Left cardiac atrium (tissue), 4 donors: ENCODE results near the gene BAIAP2. TPM values are rescaled to one million over a fixed set of nuclear protein-coding genes. Genes with fewer than 3 reads are reported as not detected.
A peak's percentile ranks its signal among the peaks of the same experiment; 100 is the strongest.

ENCODE experiments used
- ATAC-seq, 2 donors: fragments of 200-7000 bp; cut with Tn5 transposase; one replicate each; pipeline ENCODE4 v1.9.1; 2020; ENCODE audit warnings: mild to moderate bottlenecking in 2 of 2, moderate library complexity in 2 of 2
- DNase-seq: peaks from one replicate; pipeline ENCODE4 v3.0.0-alpha.2; 2020
- intact Hi-C, 2 donors: fragments of 100-400 bp; cut with DNase I; formaldehyde crosslinking; loops; one replicate each; pipeline versions ENCODE4 v1.14.1 to v1.15.1; 2022 to 2023
- long read RNA-seq: library from polyadenylated mRNA; unstranded; transcript quantifications from one replicate; pipeline ENCODE4 v2.0.0, GENCODE V29; 2021
- total RNA-seq, 2 donors: library from RNA; stranded (reverse); fragmentation: NEBNext Ultra II Directional; extraction: Animal tissue kit (Norgen Biotek cat#: 25700); gene quantifications; one replicate each; pipeline ENCODE4 v1.2.1, GENCODE V29; 2021
- donor health status: DM: no; HTN: yes; CAD: no.
- donor health status: DM: no; HTN: yes; CAD: no; lungs with severe emphysema.
- donor health status: DM: yes; HTN: yes; CAD: no.
- donor health status: Dilated cardiomyopathy.

BAIAP2 gene
- total RNA-seq = 10 to 100 TPM; 32.8 to 38.0 TPM
- long read RNA-seq, partial matches to known transcripts = 6 of 14 reads
- long read RNA-seq, other reads (novel, unspliced or antisense) = 6 of 14 reads

DNA sequence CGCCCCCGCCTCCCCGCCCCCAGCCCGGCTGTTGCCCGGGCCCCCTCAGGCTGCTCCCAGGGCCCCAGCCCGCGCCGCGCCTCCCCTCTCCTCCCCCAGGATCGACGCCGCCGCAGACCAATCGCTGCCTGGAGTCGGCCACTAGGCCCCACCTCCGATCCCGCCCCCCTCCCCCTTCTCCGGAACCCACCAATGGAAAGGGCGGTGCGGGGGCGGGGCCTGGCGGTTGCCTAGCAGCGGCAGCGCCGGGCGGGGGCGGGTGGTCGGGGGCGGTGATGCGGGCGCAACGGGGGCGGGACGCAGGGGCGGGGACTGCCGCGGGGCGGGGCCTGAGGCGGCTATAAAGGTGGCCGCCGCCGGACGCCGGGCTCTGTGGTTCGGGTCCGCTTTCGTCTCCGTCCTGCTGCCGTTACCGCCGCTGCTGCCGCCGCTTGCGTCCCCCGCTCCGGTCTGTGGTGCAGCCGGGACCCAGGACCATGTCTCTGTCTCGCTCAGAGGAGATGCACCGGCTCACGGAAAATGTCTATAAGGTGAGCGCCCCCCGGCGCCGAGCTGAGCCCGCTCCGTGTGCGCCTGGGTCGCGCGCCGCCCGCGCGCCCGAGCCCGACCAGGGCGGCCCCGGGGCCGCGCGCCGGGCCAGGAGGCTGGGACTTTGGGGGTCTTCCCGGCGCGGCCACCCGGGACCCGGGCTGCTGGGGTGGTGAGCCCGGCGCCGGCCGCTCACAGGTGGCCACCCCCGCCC lies at the start of gene BAIAP2:
Gene BAIAP2 (plus strand): TSS at position 373 of the 742 bp plus-strand sequence. CDS start 104 bp downstream, at position 477.
- peak; percentile 76 to 83 for ATAC-seq
- peak; percentile 98 for DNase-seq
- intact Hi-C loops = loop anchor here in 1 of 2 donors (5.0 kb wide), 1 partner anchor 47 kb away; no protein-coding TSS in a partner anchor

DNA sequence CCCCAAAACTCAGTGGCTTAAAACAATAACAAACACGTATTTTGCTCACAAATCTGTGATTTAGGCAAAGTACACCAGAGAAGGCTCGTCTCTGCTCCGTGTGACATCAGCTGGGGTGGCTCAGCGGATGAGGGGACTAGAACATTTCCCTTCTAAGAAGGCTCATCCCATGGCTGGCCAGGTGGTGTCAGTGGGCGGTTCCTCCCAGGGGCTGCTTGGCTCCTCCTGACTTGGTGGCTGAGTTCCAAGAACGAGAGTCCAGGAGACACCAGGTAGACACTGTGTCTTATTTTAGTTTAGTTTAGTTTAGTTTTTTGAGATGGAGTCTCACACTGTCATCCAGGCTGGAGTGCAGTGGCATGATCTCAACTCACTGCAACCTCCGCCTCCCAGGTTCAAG lies 48.9 kb upstream of the BAIAP2 start:
- ATAC-seq (no peak), DNase-seq (no peak)
- intact Hi-C loops = loop anchor here in 1 of 2 donors (5.0 kb wide), 1 partner anchor 116 kb away; no protein-coding TSS in a partner anchor

DNA sequence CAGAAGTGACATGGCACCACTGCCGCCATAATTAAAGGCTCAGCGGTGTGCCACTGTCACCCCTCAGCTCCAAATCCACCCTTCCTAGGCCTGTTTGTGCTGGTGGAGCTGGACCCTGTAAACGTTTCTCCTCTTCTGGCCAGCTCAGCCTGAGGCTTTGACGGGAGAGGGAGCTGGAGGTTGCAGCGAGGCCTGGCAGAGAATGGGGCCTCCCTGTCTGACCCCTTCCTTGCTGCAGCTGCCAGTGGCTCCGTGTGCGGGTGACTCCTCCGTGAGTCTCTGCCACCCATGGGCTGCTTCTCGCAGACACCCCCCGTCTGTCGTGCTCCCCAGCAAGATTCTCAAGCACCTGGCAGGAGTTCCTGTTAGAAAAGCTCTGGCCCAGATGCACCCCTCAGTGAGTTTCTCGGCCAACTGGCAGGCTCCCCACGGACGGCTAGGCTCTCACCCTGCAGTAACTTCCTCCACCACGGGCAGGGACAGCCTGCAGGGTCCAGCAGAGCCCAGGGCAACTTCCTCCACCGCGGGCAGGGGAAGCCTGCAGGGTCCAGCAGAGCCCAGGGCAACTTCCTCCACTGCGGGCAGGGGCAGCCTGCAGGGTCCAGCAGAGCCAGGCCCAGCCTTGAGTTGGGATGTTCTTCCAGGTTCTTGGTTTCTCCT lies 48.0 kb upstream of the BAIAP2 start:
- intact Hi-C loops = loop anchor here in 1 of 2 donors (5.0 kb wide), 1 partner anchor 115 kb away; no protein-coding TSS in a partner anchor
- DNase-seq = no peak
- peak; percentile 16 to 37 for ATAC-seq

DNA sequence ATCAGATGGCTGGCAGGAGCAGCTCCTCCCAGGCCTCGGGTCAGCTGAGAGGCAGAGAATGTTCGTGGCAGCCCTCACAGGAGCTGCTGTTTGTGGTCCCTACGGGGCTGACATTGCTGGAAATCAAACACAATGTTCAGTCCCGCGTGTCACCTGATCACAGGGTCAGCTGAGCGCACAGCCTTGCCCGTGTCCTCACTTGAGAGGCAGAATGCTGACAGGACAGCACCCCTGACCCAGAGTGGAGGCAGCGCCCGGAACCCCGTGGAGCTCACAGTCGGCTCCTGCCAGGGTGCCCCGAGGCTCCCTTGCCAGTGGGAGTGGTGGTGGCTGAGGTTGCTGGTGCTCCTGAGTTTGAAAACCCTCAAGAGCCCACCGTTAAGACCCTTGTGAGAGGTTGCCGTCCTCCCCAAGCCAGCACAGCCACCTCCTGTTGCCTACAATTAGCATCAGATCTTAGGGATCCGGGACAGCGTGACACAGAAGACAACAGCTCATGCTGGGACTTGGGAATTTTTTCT lies 47.0 kb upstream of the BAIAP2 start:
- DNase-seq (no peak), ATAC-seq (peak in 1 of 2 donors; percentile 6)
- intact Hi-C loops = loop anchor here (2.0 to 5.0 kb wide), 2 partner anchors 113 to 114 kb away; no protein-coding TSS in a partner anchor

DNA sequence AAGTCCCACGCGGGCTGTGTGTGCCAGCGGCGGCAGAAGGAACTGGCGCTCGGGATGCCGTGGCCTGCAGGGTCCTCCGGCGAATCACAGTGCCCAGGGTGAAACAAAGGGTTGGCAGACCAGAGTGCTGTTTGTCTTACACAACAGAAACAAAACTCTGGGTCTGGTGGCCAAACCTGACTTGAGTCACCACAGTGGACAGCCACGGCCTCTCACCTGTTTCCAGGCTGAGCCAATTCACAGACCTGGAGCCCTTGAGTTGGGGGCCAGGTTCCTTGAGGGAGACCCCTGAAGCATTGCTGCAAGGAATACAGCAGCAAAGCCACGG lies 45.4 kb upstream of the BAIAP2 start:
- ATAC-seq (no peak), DNase-seq (no peak)
- intact Hi-C loops = loop anchor here (2.0 to 5.0 kb wide), 2 partner anchors 111 to 113 kb away; no protein-coding TSS in a partner anchor

DNA sequence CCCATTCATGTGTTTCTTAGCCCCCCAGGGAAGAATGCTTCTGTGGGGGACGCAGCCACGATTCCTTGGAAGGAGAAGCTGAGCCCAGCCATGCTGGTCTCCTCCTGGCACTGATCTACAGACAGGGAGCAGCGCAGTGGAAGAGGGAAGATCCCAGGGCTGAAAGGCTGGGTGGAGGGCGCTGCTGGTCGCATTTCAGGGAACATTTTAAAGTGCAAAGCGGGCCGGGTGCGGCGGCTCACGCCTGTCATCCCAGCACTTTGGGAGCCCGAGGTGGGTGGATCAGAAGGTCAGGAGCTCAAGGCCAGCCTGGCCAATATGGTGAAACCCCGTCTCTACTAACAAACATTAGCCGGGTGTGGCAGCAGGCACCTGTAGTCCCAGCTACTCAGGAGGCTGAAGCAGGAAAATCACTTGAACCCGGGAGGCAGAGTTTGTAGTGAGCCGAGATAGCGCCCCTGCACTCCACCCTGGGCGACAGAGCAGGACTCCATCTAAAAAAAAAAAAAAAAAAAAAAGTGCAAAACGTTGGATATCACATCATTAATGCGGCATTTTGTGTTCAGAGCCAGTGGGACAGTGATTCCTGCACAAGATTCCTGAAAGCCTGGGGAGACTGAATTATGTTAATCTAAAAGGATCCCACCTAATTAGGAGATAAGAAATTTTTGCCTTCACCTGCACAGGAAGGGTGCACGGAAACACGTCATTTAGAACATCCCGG lies 43.9 kb upstream of the BAIAP2 start:
- DNase-seq (no peak), ATAC-seq (no peak)
- intact Hi-C loops = no loop called here

- intact Hi-C loops = no loop called here
Measured at GRCh38 chr17:80991645-80992076, 43.3 kb upstream of the BAIAP2 start, which contains the start of gene CHMP6. CHMP6 (plus strand) TSS chr17:80991841; CDS start chr17:80991919, 78 bp downstream.

DNA sequence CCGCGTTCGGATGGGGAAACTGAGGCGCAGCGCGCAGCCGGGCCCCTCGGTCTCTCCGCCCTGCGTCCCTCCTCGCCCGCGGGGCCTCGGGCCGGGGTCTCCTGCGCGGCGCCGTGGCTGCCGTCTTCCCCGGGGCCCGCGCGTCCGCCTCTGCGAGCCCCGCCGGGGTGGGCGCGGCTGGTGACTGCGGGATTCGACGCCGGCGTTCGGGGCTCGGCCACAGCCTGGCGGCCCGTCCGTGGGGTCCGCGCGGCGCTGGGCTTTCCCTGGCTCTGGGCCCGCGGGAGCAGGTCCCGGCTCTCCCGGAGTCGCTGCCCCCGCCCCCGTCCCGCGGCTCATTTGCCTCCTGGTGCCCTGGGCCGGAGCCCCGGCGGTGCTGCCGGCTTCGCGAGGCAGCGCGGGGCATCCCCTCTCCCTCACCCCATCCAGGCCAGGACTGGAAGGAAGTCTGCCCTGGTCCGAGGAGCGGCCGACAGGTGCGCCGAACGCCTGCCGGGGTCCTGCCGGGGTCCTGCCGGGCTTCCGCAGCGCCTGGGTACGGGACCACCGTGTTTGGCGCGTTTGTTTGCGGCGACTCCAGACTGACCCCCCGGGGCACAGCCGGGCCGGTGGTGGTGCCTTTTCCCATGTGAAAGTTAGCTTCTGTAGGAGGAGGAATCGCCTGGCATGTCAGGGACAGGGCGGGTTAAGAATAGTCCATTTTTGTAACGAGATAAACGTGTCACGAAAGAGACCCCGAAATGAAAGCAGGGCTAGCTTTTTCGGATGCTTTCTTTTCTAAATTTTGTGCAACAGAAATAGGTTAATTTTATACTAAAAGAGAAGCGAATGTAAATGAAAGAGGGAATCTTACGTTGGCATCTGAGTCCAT lies 42.6 kb upstream of the BAIAP2 start:
- DNase-seq (no peak), ATAC-seq (peak; percentile 6 to 24)
- intact Hi-C loops = no loop called here

More at GRCh38 chr17:80991645-80992076, 43.3 kb upstream of the BAIAP2 start, which contains the start of gene CHMP6:
- DNase-seq (peak; percentile 86), ATAC-seq (peak; percentile 58 to 72)

DNA sequence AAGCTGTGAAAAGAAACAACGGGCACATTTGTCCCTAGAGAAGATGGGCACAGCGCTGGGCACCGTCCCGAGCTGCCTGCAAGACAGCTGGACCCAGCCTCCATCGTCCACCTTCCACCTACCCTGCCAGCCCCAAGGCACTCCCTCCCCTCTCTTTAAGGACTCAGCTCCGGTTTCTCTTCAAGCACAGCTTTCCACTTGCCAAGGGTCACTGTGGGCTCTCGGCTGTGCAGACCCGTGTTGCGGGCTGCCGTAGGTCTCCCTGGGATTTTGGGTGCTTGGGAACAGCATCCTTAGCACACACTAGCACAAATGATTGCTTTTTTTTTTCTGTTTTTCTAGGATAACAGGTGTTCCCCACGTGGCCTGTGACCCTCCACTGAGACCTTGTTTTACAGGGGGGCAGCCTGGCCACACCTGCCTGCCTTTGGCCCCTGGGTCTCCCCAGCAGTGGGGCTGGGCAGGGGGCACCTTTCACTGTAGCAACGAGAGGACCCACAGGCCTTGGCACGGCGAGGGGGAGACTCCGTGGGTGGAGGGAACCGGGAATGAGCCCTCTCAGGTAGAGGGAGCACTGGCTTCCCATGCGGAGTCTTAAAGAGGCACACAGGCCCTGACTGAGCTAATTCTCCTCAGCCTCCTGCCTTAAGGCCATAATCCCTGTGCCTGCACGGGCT lies 41.9 kb upstream of the BAIAP2 start:
- DNase-seq (no peak), ATAC-seq (no peak)
- intact Hi-C loops = no loop called here

DNA sequence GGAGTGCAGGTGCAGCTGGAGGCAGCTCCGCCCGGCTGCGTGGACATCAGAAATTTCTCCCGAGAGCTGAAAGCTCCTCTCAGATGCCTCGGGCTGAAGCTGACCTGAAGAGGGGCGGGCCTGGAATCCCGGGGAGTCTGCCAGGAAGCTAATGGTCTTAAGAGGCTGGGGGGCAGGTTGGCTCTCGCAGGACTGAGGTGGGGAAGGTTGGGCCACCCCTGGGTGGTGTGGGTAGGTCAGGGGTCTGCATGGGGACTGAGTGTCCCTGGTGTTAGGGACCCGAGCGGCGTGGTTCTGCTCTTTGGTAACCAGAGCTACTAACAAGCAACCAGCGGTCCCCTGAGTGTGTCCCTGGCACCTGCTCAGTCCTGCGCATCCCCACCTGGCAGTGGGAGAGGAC lies 39.8 kb upstream of the BAIAP2 start:
- no peak for ATAC-seq
- DNase-seq = no peak
- intact Hi-C loops = no loop called here

DNA sequence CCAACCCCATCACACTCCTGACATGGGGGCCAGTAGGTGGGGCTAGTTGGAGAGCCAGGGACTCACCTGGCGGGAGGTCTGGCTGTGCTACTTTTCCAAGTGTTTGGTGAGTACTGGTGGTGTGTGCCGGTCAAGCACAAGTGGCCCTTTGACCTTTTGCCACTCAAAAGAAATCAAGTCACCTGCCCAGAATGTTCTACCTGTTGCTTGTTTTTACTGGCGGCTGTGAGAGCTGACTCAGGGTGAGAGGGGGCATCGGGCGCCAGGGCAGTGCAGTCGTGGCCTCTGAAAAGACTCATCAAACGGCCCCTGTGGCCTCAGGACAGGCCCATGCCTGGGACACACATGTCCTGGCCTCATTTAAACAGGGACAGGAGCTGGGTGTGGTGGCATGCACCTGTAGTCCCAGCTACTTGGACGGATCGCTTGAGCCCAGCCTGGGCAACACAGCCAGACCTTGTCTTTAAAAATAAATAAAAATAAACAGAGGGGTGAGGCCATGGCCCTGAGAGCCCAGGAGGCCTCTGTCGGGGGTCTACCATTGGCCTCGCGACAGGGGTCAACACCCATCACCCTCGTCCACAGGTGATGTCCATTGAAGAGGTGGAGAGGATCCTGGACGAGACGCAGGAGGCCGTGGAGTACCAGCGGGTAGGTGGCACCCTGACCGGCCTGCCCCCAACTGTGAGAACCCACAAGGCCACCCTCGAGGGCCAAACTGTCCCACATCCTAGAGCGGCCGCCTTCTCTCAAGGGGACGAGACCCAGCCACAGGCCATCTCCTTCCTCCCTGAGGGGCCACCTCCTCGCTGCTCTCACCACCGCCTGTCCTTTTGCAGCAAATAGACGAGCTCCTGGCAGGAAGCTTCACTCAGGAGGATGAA lies 38.3 kb upstream of the BAIAP2 start:
- DNase-seq = no peak

DNA sequence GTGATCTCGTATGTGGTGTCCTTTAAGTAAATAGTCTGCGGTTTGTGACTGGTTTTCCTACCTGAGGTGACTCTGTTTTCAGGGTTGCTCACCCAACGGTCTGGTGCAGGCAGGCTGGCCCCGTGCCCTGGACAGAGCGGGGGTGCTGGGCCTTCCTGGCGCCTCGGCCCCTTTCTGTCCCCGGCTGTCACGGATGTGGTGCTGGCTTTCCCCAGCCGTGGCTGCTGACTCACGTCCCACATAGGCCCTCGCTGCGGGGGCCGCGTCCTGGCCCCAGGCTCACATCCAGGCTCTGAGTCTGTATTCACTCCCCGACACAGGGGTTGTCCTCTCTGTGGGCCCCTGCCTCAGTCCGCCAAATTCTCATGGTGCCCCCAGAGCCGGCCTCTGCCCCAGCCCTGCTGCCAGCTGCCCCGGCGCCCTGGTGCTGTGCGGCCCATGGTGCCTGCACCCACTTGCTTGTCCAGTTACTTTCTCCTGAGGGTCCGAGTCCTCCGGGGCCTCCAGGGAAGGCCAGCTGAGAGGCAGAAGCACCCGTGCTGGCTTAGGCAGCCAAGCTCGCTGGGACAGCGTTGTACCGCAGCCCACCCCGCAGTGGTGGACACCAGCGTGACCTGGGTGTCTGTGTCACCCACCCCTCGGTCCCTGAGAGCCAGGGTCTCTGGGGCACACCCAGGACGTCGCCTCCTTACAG lies 37.4 kb upstream of the BAIAP2 start:
- no peak for ATAC-seq
- DNase-seq = no peak
- intact Hi-C loops = no loop called here

More for the DNA sequence above, 38.3 kb upstream of the BAIAP2 start:
- no peak for ATAC-seq
- intact Hi-C loops = no loop called here

DNA sequence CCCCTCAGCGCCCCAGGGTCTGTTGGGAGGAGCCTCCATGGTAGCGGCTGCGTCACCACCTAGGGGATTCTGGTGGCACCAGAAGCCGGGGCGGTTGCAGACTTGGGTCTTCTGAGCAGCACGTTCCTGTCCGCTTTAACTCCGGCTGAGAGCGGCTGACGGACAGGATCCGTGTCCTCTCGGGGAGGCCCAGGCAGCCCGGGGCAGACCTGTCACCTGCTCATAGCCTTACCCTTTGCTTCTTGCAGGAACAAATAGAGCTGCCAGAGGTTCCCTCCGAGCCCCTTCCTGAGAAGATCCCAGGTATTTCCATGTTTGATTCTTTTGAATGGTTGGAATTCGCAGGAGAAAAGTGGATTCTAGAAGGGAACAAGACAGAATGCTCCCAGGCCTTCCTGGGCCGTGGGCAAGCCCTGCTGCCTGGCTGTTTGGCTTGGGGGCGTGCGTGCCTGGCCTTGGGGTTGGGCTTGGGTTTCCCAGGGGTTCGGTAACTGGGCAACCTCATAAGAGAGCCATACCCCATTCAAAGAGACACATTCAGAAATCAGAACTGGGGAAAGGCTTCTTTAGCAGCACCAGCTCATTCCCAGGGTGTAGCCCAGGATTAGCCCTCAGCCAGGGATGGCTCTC lies 36.7 kb upstream of the BAIAP2 start:
- intact Hi-C loops = no loop called here
- DNase-seq = no peak
- no peak for ATAC-seq

DNA sequence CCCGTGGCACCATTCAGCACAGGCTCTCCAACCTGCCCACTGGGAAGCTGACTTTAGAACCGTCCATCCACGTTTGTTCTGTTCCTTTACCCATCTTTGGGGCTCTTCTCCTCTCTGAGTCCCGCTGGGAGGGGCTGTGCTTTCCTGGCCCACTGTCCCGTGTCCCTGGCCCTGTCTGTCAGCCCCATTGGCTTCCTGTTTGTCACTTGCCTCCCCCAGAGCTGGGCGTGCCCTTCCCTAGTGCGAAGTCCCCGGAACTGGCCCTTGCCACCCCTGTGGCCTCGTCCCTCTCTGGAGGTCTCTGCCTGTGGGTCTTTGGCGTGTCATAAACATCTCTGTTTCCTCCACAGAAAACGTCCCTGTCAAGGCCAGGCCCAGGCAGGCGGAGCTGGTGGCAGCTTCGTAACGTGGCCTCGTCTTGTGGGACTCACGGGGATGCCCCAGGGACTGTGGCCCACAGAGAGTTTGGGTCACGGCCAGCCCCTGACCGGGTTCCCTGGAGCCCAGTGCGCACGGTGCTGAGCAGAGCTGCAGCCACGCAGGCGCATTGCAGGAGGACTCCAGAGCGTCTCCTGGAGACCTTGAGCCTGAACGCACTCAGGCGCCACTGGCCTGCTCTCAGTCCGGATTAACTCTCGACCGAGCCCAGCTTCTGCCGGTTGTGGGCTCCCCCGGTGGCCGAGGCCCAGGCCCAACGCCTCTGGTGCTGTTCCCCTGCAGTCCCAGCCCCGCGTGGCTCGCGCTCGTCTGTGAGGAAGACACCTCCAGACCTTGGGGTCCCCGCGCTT lies 36.0 kb upstream of the BAIAP2 start:
- intact Hi-C loops = no loop called here
- no peak for DNase-seq
- no peak for ATAC-seq
